Measurements from ENCODE around the gene QSER1. TPM values are rescaled to one million over a fixed set of nuclear protein-coding genes. Genes with fewer than 3 reads are reported as not detected.

The QSER1 gene
- total RNA-seq, 1 experiment from 2014 or later: 5.7 TPM

Other genes starting within 250 kb of the QSER1 start
- not detected in 2 replicates for gene CCDC73, start 98.1 kb upstream of the QSER1 start, total RNA-seq (2014; rRNA removed; shearing (Covaris generic); ENCODE audit: low replicate concordance)
- gene PRRG4, start 62.9 kb upstream of the QSER1 start, total RNA-seq (2014; rRNA removed; shearing (Covaris generic); ENCODE audit: low replicate concordance): 0.13 and 1.4 TPM in 2 replicates
- gene DEPDC7, start 123.1 kb downstream of the QSER1 start, total RNA-seq (2014; rRNA removed; shearing (Covaris generic); ENCODE audit: low replicate concordance): 4.8 and 6.2 TPM in 2 replicates
- 4.4 and 8.4 TPM in 2 replicates for gene TCP11L1, start 146.8 kb downstream of the QSER1 start, total RNA-seq (2014; rRNA removed; shearing (Covaris generic); ENCODE audit: low replicate concordance)

Measured in MG63 (cell line).